Nephron (organoid): Measurements from ENCODE around the gene ZNF571.

Experiments
- H3K27ac Mint-ChIP-seq, 3 experiments: 2 replicates each; pipeline ENCODE4 v1.8.0; 2020; ENCODE audit warnings: mixed read lengths in 3 of 3, mild to moderate bottlenecking in 2 of 3, moderate library complexity in 1 of 3
- H3K27me3 Mint-ChIP-seq: 2 replicates; pipeline ENCODE4 v1.8.0; 2021; ENCODE audit warnings: low read depth, mild to moderate bottlenecking, moderate library complexity, mixed read lengths
- H3K36me3 Mint-ChIP-seq: 2 replicates; pipeline ENCODE4 v1.8.0; 2020; ENCODE audit warnings: low read depth, mixed read lengths
- H3K4me1 Mint-ChIP-seq: 2 replicates; pipeline ENCODE4 v1.8.0; 2020; ENCODE audit warnings: mixed read lengths
- H3K4me3 Mint-ChIP-seq, 3 experiments: 2 replicates each; pipeline ENCODE4 v1.8.0; 2020; ENCODE audit warnings: mild to moderate bottlenecking in 3 of 3, mixed read lengths in 3 of 3, moderate library complexity in 2 of 3
- H3K9me3 Mint-ChIP-seq: 2 replicates; pipeline ENCODE4 v1.8.0; 2020; ENCODE audit warnings: mixed read lengths
- TF ChIP-seq, protein P1 (sequence below), 3 experiments: fragments of 200-600 bp; sonication (generic); IDR thresholded peaks; one replicate each; pipeline ENCODE4 v1.5.0; 2021; ENCODE audit warnings: antibody characterized with exemption in 3 of 3; ENCODE audit not compliant: unreplicated experiment in 3 of 3

ZNF571 gene

GRCh38 chr19:37594304-37594981, at the start of gene ZNF571, which contains the start of gene ZNF540:
Gene ZNF571 (minus strand): TSS chr19:37594792. CDS start chr19:37586676, 8,116 bp downstream.
Gene ZNF540 (plus strand): TSS chr19:37594876. CDS start chr19:37598448, 3,572 bp downstream.
- H3K9me3 Mint-ChIP-seq: peaks cover 18% of the 10 kb centered on the region
- H3K27ac Mint-ChIP-seq: peak within 1 kb of the TSS; percentile 97 to 98 (median 98)
- H3K36me3 Mint-ChIP-seq: peaks cover 26% of the 10 kb centered on the region
- no peaks in the 10 kb centered on the region for H3K27me3 Mint-ChIP-seq
- H3K4me3 Mint-ChIP-seq: peak within 1 kb of the TSS; percentile 94 to 99 (median 95)
- TF ChIP-seq, protein P1, sequence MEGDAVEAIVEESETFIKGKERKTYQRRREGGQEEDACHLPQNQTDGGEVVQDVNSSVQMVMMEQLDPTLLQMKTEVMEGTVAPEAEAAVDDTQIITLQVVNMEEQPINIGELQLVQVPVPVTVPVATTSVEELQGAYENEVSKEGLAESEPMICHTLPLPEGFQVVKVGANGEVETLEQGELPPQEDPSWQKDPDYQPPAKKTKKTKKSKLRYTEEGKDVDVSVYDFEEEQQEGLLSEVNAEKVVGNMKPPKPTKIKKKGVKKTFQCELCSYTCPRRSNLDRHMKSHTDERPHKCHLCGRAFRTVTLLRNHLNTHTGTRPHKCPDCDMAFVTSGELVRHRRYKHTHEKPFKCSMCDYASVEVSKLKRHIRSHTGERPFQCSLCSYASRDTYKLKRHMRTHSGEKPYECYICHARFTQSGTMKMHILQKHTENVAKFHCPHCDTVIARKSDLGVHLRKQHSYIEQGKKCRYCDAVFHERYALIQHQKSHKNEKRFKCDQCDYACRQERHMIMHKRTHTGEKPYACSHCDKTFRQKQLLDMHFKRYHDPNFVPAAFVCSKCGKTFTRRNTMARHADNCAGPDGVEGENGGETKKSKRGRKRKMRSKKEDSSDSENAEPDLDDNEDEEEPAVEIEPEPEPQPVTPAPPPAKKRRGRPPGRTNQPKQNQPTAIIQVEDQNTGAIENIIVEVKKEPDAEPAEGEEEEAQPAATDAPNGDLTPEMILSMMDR (IDR thresholded peaks at IDR 0.05; ENCODE audit: unreplicated experiment in 3 of 3): no peak
- H3K4me1 Mint-ChIP-seq: peaks cover 12% of the 10 kb centered on the region

GRCh38 chr19:37635076-37636056, 40.8 kb upstream of the ZNF571 start:
- Mint-ChIP-seq H3K9me3 (peaks cover 61% of the 10 kb centered on the region), H3K27ac (no peak overlapping the region), H3K4me1 (no peaks in the 10 kb centered on the region), H3K36me3 (peaks cover 86% of the 10 kb centered on the region), H3K27me3 (no peaks in the 10 kb centered on the region), H3K4me3 (no peak overlapping the region)
- TF ChIP-seq, protein P1 (IDR thresholded peaks at IDR 0.05; ENCODE audit: unreplicated experiment in 3 of 3): no peak

- peaks cover 12% of the 10 kb centered on the region for H3K4me1 Mint-ChIP-seq
- H3K27me3 Mint-ChIP-seq: no peaks in the 10 kb centered on the region
- H3K27ac Mint-ChIP-seq: peak overlapping the region; percentile 97 to 98 (median 98)
- peaks cover 31% of the 10 kb centered on the region for H3K36me3 Mint-ChIP-seq
- TF ChIP-seq, protein P1 (IDR thresholded peaks at IDR 0.05; ENCODE audit: unreplicated experiment in 3 of 3): no peak
- peak overlapping the region; percentile 94 to 99 (median 95) for H3K4me3 Mint-ChIP-seq
- H3K9me3 Mint-ChIP-seq: peaks cover 17% of the 10 kb centered on the region
Observed at GRCh38 chr19:37594982-37595382, 390 bp upstream of the ZNF571 start.

GRCh38 chr19:37593996-37594303, 642 bp downstream of the ZNF571 start:
- peaks cover 12% of the 10 kb centered on the region for H3K4me1 Mint-ChIP-seq
- peak overlapping the region; percentile 94 to 99 (median 95) for H3K4me3 Mint-ChIP-seq
- H3K27ac Mint-ChIP-seq: peak overlapping the region; percentile 97 to 98 (median 98)
- TF ChIP-seq, protein P1 (IDR thresholded peaks at IDR 0.05; ENCODE audit: unreplicated experiment in 3 of 3): no peak
- peaks cover 23% of the 10 kb centered on the region for H3K9me3 Mint-ChIP-seq
- H3K27me3 Mint-ChIP-seq: no peaks in the 10 kb centered on the region
- peaks cover 26% of the 10 kb centered on the region for H3K36me3 Mint-ChIP-seq

DNA sequence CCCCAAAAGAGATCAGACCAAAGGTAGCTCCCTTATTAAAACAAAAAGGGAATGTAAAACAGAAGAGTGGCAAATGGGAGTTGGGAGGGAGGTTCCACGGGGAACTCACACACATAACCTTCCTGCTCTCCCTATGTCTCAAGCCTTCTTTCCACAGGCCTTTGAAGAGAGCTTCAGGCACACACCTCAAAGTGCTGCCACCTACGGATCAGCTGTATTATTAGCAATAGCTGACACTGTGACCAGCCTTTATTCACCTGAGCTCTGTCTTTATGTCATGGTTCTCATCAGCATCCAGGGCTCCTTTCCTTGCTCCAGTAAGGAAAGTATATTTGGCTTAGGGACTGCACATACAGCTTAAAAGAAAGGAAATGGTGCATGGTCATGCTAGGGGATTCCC, 11.3 kb downstream of the ZNF571 start:
- Mint-ChIP-seq H3K36me3 (no peaks in the 10 kb centered on the region), H3K27me3 (no peaks in the 10 kb centered on the region), H3K4me3 (no peak overlapping the region), H3K4me1 (no peaks in the 10 kb centered on the region), H3K27ac (no peak overlapping the region), H3K9me3 (peaks cover 62% of the 10 kb centered on the region)
- TF ChIP-seq, protein P1 (IDR thresholded peaks at IDR 0.05; ENCODE audit: unreplicated experiment in 3 of 3): no peak
